Heart left ventricle (tissue), 16 donors: Measurements from ENCODE around the gene RAMP2. TPM values are rescaled to one million over a fixed set of nuclear protein-coding genes. Genes with fewer than 3 reads are reported as not detected.

Experiments used
- ATAC-seq, 4 donors: fragments of 200-7000 bp; cut with Tn5 transposase; one replicate each; pipeline ENCODE4 v1.9.1; 2020 to 2022; ENCODE audit warnings: moderate library complexity in 4 of 4, mild to moderate bottlenecking in 3 of 4, moderate number of reproducible peaks in 1 of 4
- DNase-seq, 5 donors: peaks; one replicate each; pipeline ENCODE4 v3.0.0-alpha.2; 2020
- H3K27ac ChIP-seq, 12 donors: fragments of 200-600 bp; sonication (generic) in 4 of 12; one replicate each; pipeline versions ENCODE4 v1.5.0 to v1.8.0; 2016 to 2022; ENCODE audit warnings: mild to moderate bottlenecking in 2 of 12
- H3K27me3 ChIP-seq, 9 donors: fragments of 200-600 bp; sonication (generic) in 2 of 9; one replicate each; pipeline versions ENCODE4 v1.5.1 to v1.8.0; 2016 to 2022; ENCODE audit warnings: mild to moderate bottlenecking in 3 of 9
- H3K36me3 ChIP-seq, 9 donors: fragments of 200-600 bp; sonication (generic) in 2 of 9; one replicate each; pipeline versions ENCODE4 v1.5.0 to v1.8.0; 2018 to 2022; ENCODE audit warnings: mild to moderate bottlenecking in 2 of 9
- H3K4me1 ChIP-seq, 12 donors: fragments of 200-600 bp; sonication (generic) in 4 of 12; one replicate each; pipeline versions ENCODE4 v1.5.0 to v1.8.0; 2016 to 2022; ENCODE audit warnings: mild to moderate bottlenecking in 3 of 12
- H3K4me3 ChIP-seq, 12 donors: fragments of 200-600 bp; sonication (generic) in 4 of 12; one replicate each; pipeline versions ENCODE4 v1.5.0 to v1.8.0; 2017 to 2022; ENCODE audit warnings: mild to moderate bottlenecking in 9 of 12, moderate library complexity in 4 of 12
- H3K9me3 ChIP-seq, 12 donors: fragments of 200-600 bp; sonication (generic) in 4 of 12; one replicate each; pipeline versions ENCODE4 v1.5.0 to v1.8.0; 2016 to 2022; ENCODE audit warnings: mild to moderate bottlenecking in 1 of 12
- CTCF ChIP-seq, 12 donors: fragments of 200-600 bp; sonication (generic) in 4 of 12; IDR thresholded peaks; one replicate each; pipeline versions ENCODE4 v1.5.0 to v1.8.0; 2018 to 2022; ENCODE audit warnings: antibody characterized with exemption in 12 of 12, mild to moderate bottlenecking in 5 of 12
- POLR2A ChIP-seq, 2 donors: fragments of 450-650 bp; IDR thresholded peaks; one replicate each; pipeline ENCODE4 v1.6.1; 2017; ENCODE audit warnings: antibody characterized with exemption in 2 of 2, mild to moderate bottlenecking in 2 of 2, moderate library complexity in 2 of 2
- WGBS, 4 donors: extraction: QIAGEN DNeasy Blood & Tissue Kit in 2 of 4; methylation state at CpG; one replicate each; pipeline versions ENCODE4 v1.1.5 to v1.1.7; 2013 to 2018; 5-methylcytosine and 5-hydroxymethylcytosine counted together
- intact Hi-C, 10 donors: fragments of 100-400 bp; cut with DNase I; formaldehyde crosslinking; loops; one replicate each; pipeline versions ENCODE4 v1.11.1 to v1.14.2; 2022
- long read RNA-seq, 3 donors: library from polyadenylated mRNA; unstranded; transcript quantifications; one replicate each; pipeline ENCODE4 v2.0.0, GENCODE V29; 2020 to 2021
- polyA plus RNA-seq, 2 donors: library from polyadenylated mRNA; stranded (reverse); fragments of 200-250 nt; gene quantifications; one replicate each; pipeline ENCODE4 v1.2.3, GENCODE V29; 2013
- total RNA-seq, 9 donors: library from RNA; depleted of rRNA in 2 of 9; stranded (reverse); fragments of >200 nt in 2 of 9; fragmentation: NEBNext Ultra II Directional in 3 of 9; extraction: Animal tissue kit (Norgen Biotek cat#: 25700) in 3 of 9; gene quantifications; one replicate each; pipeline versions ENCODE4 v1.1.0 to v1.2.4, GENCODE V29; 2016 to 2023
- donor health status: ischemic (EF 13 %, LVEDD 7.1; RV severe dilation, severe dysfunction).
- donor health status: healthy with polysubstance abuse.
- donor health status: DM: no; HTN: yes; CAD: no.
- donor health status: DM: no; HTN: no; CAD: no.
- donor health status: ischemic (EF 25% LVEDD 6.9; RV normal size, moderate dysfunction).
- donor health status: ischemic (EF 25% LVEDD 5.7; RV mildly dilated, moderate dysfunction).
- donor health status: healthy.
- donor health status: DM: yes; HTN: yes; CAD: no.
- donor health status: ischemic (EF 35%, LVEDD 5.7; RV mildly dilated, moderate dysfunction).
- donor health status: nonischemic (EF 11% LVEDD 7.7; RV severe dilation, severe dysfunction).
- donor health status: DM: yes; HTN: yes; CAD: no.
- donor health status: PGD.
- donor health status: ischemic (EF 29% LVEDD 5.4; RV normal size, mild dysfunction).
- donor health status: nonischemic (EF 23%, LVEDD 6.1; RV moderate dilation, normal function).

The RAMP2 gene
- 10 to 100 TPM; 31.2 to 58.3 (median 39.7) TPM for total RNA-seq
- polyA plus RNA-seq, result 10 to 100 TPM; 33.1 to 82.0 TPM
- long read RNA-seq, donor 1, transcript RAMP2-201 (4 exons, 780 nt), result major isoform, 8 of 9 reads
- long read RNA-seq, donor 1, partial matches to known transcripts, result 1 of 9 reads
- long read RNA-seq, donor 1, other reads (novel, unspliced or antisense), result 0 of 9 reads
- long read RNA-seq, donor 2, transcript RAMP2-201 (4 exons, 780 nt), result major isoform, 5 of 7 reads
- long read RNA-seq, donor 2, partial matches to known transcripts, result 2 of 7 reads
- long read RNA-seq, donor 2, other reads (novel, unspliced or antisense), result 0 of 7 reads
- long read RNA-seq, donor 3, partial matches to known transcripts, result 1 of 4 reads
- long read RNA-seq, donor 3, other reads (novel, unspliced or antisense), result 0 of 4 reads

- Histone ChIP-seq H3K36me3 (no peaks in the 10 kb centered on the region), H3K9me3 (no peaks in the 10 kb centered on the region), H3K4me1 (peaks cover 3 to 36% (median 16%) of the 10 kb centered on the region in 12 donors), H3K4me3 (peak within 1 kb of the TSS; percentile 44 to 92 (median 70)), H3K27me3 (peaks cover 0 to 27% (median 2%) of the 10 kb centered on the region in 9 donors), H3K27ac (peak within 1 kb of the TSS; percentile 78 to 98 (median 90))
- DNase-seq (peak in 3 of 5 donors; percentile 58 to 63 (median 60)), ATAC-seq (peak in 3 of 4 donors; percentile 12 to 56 (median 52))
- TF ChIP-seq CTCF (IDR thresholded peaks at IDR 0.05) (no peak), POLR2A (IDR thresholded peaks at IDR 0.05) (peak in 1 of 2 donors; percentile 45)
- intact Hi-C loops, result loop anchor here in 6 of 10 donors (5.0 to 10.0 kb wide), 6 partner anchors 39 to 186 kb away; partner anchors contain the start of genes PSMC3IP (in 3 of the 6), RETREG3 (in 1 of the 6) and TUBG1 (in 1 of the 6)
- 2 to 14% (median 3%) methylated on average over 10 to 92 of the region's 92 CpGs for WGBS, 4 donors
Measured at GRCh38 chr17:42760652-42761581, at the start of gene RAMP2. Gene RAMP2, plus strand, starts transcription at chr17:42761227. Its CDS starts 35 bp downstream, at chr17:42761262.

- peaks cover 0 to 100% (median 99%) of the 10 kb centered on the region in 9 donors for H3K36me3 ChIP-seq
- TF ChIP-seq CTCF (IDR thresholded peaks at IDR 0.05) (peak; percentile 55 to 81 (median 68)), POLR2A (IDR thresholded peaks at IDR 0.05) (no peak)
- H3K9me3 ChIP-seq, result no peaks in the 10 kb centered on the region
- no peaks in the 10 kb centered on the region for H3K27me3 ChIP-seq
- H3K4me1 ChIP-seq, result peaks cover 0 to 3% (median 0%) of the 10 kb centered on the region in 12 donors
- H3K4me3 ChIP-seq, result no peak overlapping the region
- DNase-seq (peak in 1 of 5 donors; percentile 40), ATAC-seq (peak; percentile 63 to 83 (median 80))
- intact Hi-C loops, result loop anchor here in 9 of 10 donors (1.0 to 10.0 kb wide), 9 partner anchors 41 to 224 kb away; partner anchors contain the start of genes BECN1 (in 7 of the 9) and RAMP2 (in 1 of the 9)
- H3K27ac ChIP-seq, result no peak overlapping the region
- WGBS, 4 donors, result 15 to 22% (median 17%) methylated on average over 2 of the region's 2 CpGs
Measured at GRCh38 chr17:42720996-42721583, 39.9 kb upstream of the RAMP2 start.

GRCh38 chr17:42723636-42724035 is 37.4 kb upstream of the RAMP2 start:
- peaks cover 0 to 3% (median 0%) of the 10 kb centered on the region in 12 donors for H3K4me1 ChIP-seq
- no peaks in the 10 kb centered on the region for H3K9me3 ChIP-seq
- H3K27me3 ChIP-seq, result no peaks in the 10 kb centered on the region
- TF ChIP-seq POLR2A (IDR thresholded peaks at IDR 0.05) (no peak), CTCF (IDR thresholded peaks at IDR 0.05) (no peak)
- WGBS, 4 donors, result 48 to 60% (median 52%) methylated on average over 3 of the region's 3 CpGs
- no peak for ATAC-seq
- no peak for DNase-seq
- peaks cover 0 to 100% (median 99%) of the 10 kb centered on the region in 9 donors for H3K36me3 ChIP-seq
- no peak overlapping the region for H3K4me3 ChIP-seq
- no peak overlapping the region for H3K27ac ChIP-seq
- intact Hi-C loops, result loop anchor here in 9 of 10 donors (2.0 to 10.0 kb wide), 6 partner anchors 39 to 221 kb away; partner anchors contain the start of genes BECN1 (in 5 of the 9) and RAMP2 (in 1 of the 9)
